NCI-H774 (cell line): ENCODE measurements around the gene LY6G5B.
A peak's percentile ranks its signal among the peaks of the same experiment; 100 is the strongest.

Experiments
- DNase-seq: peaks from one replicate; lab custom pipeline; 2025; lab: John Stamatoyannopoulos, UW

LY6G5B gene

DNA sequence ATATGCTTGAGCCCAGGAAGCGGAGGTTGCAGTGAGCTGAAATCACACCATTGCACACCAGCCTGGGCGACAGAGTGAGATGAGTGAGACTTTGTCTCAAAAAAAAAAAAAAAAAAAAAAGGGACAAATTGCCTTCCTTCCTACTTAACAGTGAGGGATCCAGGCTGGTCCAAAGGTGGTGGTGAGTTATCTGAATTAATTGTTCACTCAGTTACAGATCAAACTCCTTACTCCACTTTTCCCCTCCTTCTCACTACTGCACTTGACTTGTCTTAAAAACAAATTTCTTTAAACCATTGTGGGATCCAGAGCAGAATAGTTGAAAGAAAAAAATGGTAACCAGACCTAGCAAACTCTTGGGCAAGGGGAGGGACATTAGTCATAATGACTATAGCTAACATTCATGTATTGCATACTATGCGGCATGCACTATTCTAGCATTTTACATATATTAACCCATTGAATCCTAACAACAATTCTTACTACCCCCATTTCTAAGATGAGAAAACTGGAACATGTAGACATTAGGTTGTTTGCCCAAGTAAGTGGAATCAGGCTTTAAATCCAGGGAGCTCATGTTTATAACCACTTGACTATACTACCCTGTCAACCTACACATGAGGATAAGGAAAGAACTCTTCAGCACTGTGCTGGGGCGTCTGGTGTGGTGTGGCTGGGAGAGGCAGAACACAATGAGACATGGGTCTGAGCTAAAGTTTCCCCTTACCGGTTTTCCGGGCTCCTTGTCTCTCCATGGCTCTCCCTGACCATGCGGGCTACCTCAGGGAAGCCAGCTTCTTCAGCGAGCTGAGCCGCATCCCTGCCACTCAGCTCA lies 6.4 kb upstream of the LY6G5B start:
- no peak for DNase-seq

DNA sequence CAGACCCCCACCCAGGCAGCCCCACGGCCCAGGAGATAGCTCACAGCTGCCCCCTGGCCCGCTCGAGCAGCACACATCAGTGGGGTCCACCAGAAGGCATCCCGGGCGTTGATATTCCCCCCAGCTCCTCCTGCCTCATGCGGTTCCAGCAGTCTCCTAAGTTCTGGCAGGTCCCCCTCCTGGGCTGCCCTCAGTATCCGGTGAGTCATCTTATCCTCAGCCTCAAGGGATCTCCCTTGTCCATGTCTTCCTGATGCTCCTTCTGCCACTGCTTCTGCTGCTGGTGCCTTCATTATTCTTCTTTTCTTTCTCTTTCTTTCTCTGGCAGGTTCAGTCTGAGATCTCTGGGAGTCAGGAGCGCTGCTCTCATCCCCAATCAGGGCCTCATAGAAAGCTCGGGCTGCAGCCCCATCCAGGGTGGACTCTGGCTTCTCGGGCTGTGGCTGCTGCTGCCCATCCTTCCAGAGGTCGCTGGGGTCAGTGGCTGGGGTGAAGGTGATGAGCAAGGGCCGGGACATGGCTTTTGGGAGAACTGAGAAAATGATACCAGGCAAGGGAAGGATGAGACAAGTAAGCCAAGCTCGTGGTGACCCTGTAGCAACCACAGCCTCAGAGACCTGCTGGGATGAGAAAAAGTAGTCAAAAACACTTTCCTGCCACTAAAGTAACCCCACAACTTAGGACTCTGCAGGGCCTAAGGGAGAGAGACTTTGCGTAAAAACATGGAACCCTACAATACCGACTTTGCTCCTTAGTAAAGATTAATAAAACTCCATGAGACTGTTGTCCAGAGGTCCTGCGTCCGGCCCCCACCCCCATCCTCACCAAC lies 5.6 kb upstream of the LY6G5B start:
- DNase-seq: no peak

DNA sequence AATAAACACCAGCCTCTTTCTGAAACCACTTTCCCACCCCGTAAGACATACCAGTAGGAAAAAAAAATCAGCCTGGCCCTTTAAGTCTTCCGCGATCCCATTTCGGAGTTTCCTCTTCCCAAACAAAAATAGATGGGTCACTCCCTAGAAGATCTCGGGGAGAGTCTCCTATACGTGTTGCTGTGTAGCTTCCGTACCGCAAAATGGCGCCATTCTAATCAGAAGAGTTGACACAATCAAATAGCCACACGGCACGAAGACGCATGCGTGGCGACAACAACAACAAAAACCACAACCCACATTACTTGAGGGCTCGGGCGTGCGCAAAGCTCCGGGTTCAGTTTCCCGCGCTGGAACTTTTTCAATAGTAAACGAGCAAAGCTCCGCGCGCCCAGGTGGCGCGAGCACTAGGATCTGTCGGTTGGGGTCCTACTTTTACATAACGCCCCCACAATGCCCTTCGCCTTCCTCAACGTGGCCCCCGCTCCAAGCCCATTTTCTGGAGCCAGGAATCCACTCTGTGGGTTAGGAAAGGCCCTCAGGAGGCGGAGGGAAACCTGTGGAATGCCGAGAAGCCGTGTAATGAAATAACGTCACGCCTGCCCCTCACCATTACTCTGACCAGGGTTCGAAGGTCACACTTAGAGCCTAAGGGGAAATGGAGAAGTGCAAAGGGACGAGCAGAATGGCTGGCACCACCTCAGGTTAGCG lies 4.8 kb upstream of the LY6G5B start, which contains the start of gene GPANK1:
GPANK1 (minus strand) TSS at position 208 of the 711 bp plus-strand sequence. CDS start 519 bp downstream, outside the sequence.
- peak; percentile 89 for DNase-seq

DNA sequence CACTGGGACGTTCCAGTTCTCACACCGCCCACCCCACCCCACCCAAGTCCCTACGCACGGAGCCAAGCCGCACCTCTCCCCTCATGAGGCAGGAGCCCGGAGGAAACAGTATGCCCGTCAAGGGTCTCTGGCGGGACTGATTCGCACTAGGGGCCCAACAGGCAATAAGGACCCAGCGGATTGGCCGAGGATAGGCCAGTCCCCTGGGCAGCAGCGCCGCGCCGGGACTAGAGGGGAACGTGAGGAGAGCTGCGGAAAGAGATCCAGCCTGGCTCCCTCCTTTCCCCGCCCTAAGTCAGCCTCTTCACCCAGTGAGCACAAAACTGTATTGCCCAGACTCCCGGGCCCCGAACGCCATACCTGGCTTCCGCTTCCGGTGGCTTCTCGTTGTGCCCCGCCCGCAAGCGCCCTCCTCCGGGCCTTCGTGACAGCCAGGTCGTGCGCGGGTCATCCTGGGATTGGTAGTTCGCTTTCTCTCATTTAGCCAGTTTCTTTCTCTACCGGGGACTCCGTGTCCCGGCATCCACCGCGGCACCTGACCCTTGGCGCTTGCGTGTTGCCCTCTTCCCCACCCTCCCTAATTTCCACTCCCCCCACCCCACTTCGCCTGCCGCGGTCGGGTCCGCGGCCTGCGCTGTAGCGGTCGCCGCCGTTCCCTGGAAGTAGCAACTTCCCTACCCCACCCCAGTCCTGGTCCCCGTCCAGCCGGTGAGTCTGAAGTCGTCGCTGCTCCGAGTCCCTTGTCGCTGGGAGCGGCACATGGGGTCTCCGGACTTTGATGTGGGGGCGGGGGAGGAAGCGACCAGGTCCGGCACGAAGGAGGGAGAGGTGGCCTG lies 4.1 kb upstream of the LY6G5B start, which contains the start of gene CSNK2B:
CSNK2B (plus strand) TSS at position 580 of the 836 bp plus-strand sequence. CDS start 752 bp downstream, outside the sequence.
- peak; percentile 96 for DNase-seq

DNA sequence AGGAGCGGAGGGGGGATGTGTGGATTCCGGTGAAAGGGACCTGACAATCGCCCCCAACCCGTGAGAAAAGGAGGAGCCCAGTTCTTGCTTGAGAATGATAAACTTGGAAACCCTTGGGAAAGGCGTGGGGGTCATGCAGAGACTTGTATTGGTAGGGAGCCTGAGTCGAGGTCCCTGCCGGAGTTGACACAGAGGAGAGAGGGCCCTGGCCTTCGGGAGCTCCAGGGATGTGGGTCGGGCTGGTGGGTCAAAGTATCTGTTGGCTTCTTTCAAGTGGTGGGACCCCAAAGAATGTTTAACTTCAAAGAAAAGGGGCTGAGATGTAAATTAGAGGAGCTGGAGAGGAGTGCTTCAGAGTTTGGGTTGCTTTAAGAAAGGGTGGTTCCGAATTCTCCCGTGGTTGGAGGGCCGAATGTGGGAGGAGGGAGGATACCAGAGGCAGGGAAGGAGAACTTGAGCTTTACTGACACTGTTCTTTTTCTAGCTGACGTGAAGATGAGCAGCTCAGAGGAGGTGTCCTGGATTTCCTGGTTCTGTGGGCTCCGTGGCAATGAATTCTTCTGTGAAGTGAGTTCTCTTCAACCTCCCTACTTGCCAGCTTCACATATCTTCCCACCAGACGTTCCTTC lies 3.3 kb upstream of the LY6G5B start:
- DNase-seq: no peak

DNA sequence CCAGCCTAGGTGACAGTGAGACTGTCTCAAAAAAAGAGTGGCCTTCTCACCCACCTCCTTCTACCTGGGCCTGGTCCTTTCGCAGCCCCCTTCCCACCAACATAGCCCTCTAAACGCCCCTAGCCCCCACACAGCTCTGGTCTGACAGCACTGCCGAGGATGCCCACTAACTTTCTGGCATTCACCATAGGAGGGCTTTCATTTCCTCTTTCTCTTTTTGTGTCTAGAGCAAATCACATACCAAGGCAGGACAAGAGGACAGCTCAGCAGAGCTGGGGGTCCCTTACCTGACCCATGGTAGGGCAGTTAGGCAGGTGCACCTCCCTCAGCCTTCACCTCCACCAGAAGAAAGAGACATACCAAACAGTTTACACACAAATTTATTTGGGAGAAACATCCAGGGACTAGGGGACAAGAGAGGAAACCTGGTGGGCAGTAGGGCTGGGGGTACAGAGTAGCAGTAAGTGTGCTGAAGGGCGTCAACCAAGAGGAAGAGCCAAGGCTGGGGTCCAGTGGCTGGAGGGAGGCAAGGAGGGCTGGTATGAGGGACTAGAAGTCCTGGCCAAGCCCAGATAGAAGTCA lies 6.6 kb downstream of the LY6G5B start:
- DNase-seq: no peak

DNA sequence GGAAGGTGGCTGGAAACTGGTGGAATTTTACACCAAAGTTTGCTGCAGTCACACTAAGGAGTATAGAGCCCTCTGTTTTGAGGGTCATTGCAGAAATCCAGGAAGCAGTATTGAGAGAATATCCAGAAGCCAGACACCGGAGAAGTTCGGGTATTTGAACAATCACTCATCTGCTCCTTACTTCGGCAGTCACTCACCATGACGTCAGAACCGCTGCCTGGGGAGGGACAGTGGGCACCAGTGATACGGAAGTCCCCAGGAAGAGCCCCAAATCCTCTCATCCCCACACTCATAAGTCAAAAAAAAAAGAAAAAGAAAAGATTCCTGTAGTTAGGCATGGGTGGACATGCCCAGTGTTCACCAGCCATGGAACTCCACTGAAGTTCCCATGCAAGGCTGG lies 7.1 kb downstream of the LY6G5B start:
- DNase-seq: no peak

DNA sequence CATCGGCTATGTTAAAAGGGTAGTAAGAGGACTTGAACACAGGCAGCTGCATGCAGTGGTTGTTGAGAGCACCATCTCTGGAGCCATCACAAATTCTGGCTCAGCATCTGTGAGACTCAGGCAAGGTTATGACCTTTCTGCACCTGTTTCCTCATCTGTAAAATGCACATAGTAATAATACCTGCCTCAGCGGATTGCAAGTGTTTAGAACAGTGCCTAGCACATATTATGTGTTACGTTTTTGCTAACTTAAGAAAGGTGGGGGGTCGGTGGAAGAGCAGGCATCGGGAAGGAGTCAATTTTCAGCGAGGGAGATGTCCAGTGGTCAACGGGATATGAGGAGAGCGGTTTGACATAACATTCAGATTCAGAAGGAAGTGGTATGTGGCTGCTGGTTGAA lies 8.2 kb downstream of the LY6G5B start:
- DNase-seq: no peak

DNA sequence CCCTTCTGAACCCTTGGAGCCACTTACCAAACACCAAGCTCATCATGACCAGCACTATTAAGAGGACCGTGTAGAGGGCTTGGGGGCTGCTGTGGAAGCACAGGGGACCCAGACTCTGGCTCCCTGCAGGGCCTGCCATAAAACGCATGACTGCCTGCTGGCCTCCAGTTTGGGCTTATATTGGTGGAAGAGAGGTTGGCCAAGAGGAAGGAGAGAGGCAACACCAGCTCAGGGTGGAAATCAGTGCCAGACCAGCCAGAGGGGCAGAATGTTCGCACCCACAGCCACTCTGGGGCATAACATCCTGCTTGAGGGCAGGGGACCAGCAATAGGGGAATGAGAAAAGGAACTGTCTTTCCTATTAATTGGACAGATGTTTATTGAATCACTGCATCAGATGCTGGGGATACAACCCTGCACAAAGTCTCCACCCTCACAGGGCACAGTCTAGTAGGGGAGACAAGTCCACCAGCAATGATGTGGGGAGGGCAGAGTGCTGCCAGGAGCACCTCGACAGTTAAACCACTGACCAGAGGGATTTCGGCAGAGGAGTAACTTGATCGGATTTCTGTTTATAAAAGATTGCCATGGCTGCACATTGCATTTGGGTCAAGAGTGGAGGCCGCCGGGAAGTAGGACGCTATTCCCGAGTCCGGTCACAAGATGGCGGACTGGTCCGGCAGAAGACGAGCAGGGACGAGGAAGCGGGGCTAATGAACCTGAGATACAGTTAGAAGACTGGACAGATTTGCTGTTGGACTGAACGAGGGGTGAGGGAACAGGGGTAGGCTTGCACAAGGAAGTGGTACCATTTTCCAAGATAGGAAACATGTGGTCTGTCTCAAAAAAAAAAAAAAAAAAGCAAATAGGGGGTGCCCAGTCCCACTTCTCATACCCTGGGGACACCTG lies 10.7 kb downstream of the LY6G5B start, which contains the start of gene LY6G5C:
LY6G5C (minus strand) TSS at position 842 of the 909 bp plus-strand sequence; CDS start at position 148, 694 bp downstream.
- peak; percentile 60 for DNase-seq

DNA sequence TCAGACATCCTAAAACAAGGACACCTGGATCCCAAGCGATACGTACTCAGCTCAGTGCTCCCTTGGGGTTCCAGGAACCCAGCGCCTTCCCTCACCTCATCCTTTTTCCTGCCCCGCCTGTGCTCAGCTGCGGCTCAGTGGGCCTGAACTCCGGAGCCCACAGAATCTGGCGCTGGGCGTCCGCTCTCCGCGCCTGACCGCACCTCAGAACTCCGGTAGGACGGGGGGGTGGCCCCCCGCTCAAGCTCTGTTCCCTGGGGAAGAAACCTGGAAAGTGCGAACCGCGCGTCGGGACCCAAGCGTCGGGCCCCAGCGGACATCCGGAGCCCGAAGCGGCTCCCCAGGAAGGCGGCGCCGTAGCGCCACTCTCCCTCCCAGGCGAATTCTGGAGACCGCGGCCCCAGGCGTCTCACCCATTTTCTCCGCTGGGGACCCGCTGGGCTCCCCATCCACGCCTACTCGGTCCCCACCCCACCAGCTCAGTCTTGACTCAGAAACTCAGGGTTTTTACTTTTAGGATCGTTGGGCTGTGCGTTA lies 11.4 kb downstream of the LY6G5B start:
- peak; percentile 36 for DNase-seq

DNA sequence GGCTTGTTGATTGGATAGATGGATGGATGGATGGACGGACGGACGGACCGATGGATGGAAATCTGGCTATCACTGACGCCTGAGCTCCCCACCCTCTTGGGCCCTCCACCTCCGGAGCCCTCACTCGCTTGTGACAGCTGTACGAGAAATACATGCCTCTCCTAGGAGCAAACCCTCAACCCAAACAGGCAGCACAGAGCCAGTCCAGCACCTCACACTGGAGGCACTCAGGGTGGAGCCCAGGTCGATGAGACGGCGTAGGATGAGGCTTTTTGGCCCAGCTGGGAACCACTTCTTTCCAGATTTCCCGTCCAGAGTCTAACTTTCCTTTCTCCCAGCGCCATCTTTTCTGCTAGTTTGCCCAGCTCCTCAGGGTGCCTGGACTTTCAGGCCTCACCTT lies 13.8 kb downstream of the LY6G5B start:
- no peak for DNase-seq

DNA sequence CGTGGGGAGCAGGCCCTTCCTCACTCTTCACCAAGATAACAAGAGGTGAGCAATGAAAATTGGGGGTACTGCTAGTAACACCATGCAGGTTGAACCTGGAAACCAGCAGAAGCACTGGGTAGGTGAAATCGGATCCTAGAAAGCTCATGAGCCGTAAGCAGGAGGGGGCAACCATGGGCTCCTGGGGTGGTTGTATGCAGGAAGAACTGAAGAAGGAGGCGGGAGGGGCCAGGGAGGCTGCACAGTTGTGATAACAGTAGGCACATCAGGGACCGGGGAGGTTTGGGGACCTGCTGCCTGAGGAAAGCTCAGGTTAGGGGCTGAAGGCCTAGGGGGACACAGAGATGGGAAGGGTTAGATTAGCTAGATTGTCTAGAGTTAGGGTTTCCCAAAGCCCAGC lies 16.7 kb downstream of the LY6G5B start:
- DNase-seq: no peak

DNA sequence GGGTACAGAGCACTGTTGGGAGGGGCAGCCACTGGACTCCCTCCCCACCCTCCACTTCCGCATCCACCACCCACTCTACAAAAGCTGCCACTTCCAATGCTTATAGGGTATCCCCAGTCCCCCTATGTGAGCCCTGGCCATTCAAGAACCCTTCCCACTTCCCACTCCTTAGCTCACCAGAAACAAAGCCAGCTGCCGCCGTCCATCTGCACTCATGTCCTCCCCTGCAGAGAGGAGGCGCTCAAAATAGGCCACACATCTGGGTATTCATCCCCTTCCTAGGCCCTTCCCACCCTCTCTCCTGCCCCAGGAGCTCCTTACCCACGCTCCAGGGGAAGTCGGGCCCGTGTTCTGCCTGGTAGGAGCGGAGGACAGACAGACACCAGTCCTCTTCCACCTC lies 17.5 kb downstream of the LY6G5B start:
- no peak for DNase-seq

DNA sequence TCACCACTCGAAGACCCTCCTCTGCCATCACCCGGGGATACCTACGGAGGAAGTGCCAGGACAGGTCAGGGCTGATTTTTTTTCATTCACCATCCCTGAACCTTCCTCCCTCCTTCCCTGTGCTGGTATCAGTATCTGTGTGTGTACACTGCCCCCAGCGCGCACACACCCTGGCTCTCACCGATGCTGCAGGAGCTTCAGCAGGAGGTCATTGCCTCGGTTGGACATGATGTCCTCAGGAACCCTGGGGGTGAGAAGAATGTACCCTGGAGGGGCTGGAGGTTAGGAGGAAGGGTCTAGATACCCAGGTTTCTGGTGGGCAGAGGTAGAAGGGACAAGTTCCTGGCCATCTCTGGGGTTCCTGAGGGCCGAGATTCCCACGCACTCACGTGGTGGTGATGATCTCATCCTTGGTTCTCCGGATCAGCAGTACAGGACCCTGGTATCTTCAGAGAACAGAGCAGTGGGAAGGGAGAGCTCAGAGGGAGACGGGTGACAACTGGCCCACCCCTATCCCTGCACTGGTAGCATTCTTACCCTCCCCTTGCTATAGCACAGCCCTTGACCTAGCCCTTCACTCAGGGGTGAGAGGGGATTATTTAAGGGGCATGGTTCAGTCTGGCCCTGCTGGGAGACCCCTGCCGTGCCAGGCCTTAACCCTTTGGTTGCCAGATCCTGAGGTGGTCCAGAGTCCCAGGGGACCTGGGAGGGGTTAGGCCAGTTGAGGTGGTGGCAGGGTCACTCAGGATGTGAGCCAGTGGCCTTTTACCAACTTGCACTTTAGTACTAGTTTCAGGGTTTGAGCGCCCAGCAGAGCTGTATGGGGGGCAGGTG lies 18.3 kb downstream of the LY6G5B start:
- no peak for DNase-seq

DNA sequence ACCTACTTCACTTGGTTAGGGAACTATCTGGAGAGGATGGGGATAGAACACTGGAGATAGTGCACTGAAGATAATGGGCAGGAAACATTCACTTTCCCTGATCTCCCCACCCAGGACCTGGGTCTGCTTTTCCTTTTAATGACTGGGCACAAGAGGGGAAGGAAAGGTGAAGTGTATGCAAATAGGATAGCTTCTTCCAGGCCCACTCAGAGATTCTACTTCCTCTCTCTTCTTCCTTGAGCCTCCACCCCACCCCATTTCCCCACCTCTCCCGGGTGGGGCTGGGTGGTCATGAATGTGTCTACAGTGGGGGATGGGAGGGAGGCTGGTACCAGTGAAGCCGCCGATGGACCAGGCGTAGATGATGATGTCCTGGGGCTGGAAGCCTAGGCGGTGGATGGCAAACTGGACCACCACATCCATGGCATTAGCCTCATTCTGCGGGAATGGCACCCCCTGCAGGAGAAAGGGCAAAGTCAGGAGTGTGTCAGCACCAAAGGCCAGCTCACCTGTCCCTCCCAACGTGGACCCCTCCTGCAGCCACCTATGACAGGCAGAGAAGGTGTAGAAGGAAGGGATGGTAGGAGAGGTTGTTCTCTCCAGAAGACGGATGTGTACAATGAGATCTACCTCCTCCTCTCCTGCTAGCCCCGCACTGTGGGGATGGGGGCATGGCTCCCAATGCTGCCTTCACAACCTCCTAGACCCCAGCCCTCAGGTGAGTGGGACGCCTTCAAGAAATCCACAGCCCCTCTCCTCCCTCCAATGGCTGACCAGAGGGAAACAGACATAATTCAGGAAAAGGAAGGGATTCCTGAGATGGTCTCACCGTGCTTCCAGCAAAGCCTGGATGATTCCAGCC lies 19.7 kb downstream of the LY6G5B start:
- no peak for DNase-seq

DNA sequence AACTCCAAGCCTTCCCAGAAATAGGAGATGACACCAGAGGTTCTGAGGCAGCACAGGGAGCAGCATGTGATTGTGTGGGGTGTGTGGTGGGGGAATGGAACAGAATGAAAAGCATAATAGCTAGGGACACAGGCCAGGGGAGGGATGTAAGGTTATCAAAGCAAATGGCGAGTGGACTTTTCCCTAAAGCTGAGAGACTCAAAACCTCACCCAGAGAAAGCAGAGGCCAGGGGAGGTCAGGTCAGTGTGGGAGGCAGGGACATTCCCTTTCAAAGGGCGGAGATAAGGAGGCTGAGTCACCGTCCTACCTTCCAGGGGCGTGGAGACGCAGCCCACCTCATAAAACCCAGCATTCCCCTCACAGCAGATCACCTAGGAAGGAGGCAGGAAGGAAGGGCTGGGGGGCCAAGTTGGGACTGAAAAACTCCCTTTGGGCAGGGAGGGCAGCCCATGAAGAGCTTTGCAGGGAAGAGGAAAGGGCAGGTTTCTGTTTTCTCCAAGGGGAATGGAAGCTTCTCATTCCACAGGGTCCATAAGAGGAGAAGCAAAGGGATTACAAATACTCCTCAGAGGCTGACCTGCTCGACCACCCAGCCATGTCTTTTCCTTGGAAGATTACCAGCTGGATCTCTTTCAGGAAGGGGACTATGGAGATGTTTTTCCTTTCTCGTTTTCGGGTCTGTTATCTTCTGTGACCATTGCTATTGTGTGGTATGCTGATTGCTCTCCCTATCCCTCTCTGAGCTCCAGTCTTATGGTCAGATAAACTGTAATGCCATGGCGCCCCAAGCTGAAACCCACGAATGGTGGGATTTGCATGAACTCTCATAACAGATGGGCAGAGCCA lies 20.7 kb downstream of the LY6G5B start:
- no peak for DNase-seq
